Esophagus muscularis mucosa (tissue), 4 donors: Measurements from ENCODE around the gene INHBC. TPM values are rescaled to one million over a fixed set of nuclear protein-coding genes. Genes with fewer than 3 reads are reported as not detected.
A peak's percentile ranks its signal among the peaks of the same experiment; 100 is the strongest.

Experiments used
- DNase-seq: peaks from one replicate; pipeline ENCODE4 v3.0.0-alpha.2; 2017; ENCODE audit errors: extremely low spot score
- H3K27ac ChIP-seq, 4 donors: fragments of 200-600 bp; sonication (generic); replicated peaks in 1 of 4; 1 replicate in 3 of 4; 2 replicates in 1 of 4; pipeline ENCODE4 v1.5.1; 2016 to 2019; ENCODE audit warnings: mild to moderate bottlenecking in 1 of 4
- H3K27me3 ChIP-seq, 4 donors: fragments of 200-600 bp; sonication (generic); one replicate each; pipeline versions ENCODE4 v1.5.1 to v1.6.0; 2016 to 2019
- H3K36me3 ChIP-seq, 4 donors: fragments of 200-600 bp; sonication (generic); one replicate each; pipeline ENCODE4 v1.5.1; 2016 to 2019
- H3K4me1 ChIP-seq, 4 donors: fragments of 200-600 bp; sonication (generic); one replicate each; pipeline ENCODE4 v1.5.1; 2016 to 2019
- H3K4me3 ChIP-seq, 4 donors: fragments of 200-600 bp; sonication (generic); 1 replicate in 2 of 4; 2 replicates in 2 of 4; pipeline ENCODE4 v1.5.1; 2016 to 2019; ENCODE audit warnings: mild to moderate bottlenecking in 4 of 4, moderate library complexity in 1 of 4
- H3K9me3 ChIP-seq, 4 donors: fragments of 200-600 bp; sonication (generic); 1 replicate in 3 of 4; 2 replicates in 1 of 4; pipeline ENCODE4 v1.5.1; 2016 to 2019
- CTCF ChIP-seq, 3 experiments: fragments of 200-600 bp in 2 of 3; fragments of 450-650 bp in 1 of 3; sonication (generic) in 2 of 3; IDR thresholded peaks; one replicate each; pipeline ENCODE4 v1.5.1; 2017 to 2019; ENCODE audit warnings: antibody characterized with exemption in 3 of 3, mild to moderate bottlenecking in 2 of 3, moderate library complexity in 1 of 3
- EP300 ChIP-seq: sonication (generic); formaldehyde crosslinking; IDR thresholded peaks from one replicate; pipeline ENCODE4 v1.6.1; 2017; ENCODE audit warnings: antibody characterized with exemption
- POLR2A ChIP-seq: fragments of 450-650 bp; IDR thresholded peaks from one replicate; pipeline ENCODE4 v1.6.1; 2017; ENCODE audit warnings: antibody characterized with exemption, moderate library complexity, mild to moderate bottlenecking, low read depth
- POLR2AphosphoS5 ChIP-seq, 2 donors: sonication (generic); formaldehyde crosslinking; IDR thresholded peaks; one replicate each; pipeline ENCODE4 v1.6.1; 2017; ENCODE audit warnings: antibody characterized with exemption in 2 of 2
- WGBS: methylation state at CpG from one replicate; pipeline ENCODE4 v1.1.5; 2018; 5-methylcytosine and 5-hydroxymethylcytosine counted together
- intact Hi-C: fragments of 100-400 bp; cut with DNase I; formaldehyde crosslinking; loops from one replicate; pipeline ENCODE4 v1.15.1; 2023
- total RNA-seq, 4 donors: library from RNA; depleted of rRNA; stranded (reverse); fragments of >200 nt; gene quantifications; one replicate each; pipeline versions ENCODE4 v1.1.0 to v1.2.1, GENCODE V29; 2016

INHBC gene
- total RNA-seq, 4 donors from 2014 or later = not detected

- Histone ChIP-seq H3K36me3 (no peaks in the 10 kb centered on the region), H3K4me3 (no peak overlapping the region), H3K4me1 (peaks cover 12 to 18% (median 15%) of the 10 kb centered on the region in 4 donors), H3K27ac (no peak overlapping the region), H3K9me3 (no peaks in the 10 kb centered on the region), H3K27me3 (peaks cover 0 to under 1% (median 0%) of the 10 kb centered on the region in 4 donors)
- no peak for TF ChIP-seq CTCF (IDR thresholded peaks at IDR 0.05)
- TF ChIP-seq POLR2AphosphoS5 (IDR thresholded peaks at IDR 0.05) = no peak
- no peak for TF ChIP-seq POLR2A
- no peak for TF ChIP-seq EP300
- DNase-seq = no peak
- intact Hi-C loops = no loop called here
- WGBS = 100% methylated on average over 4 of the region's 7 CpGs
Measured at GRCh38 chr12:57449375-57449774, 14.8 kb downstream of the INHBC start.

- WGBS = 100% methylated on average over 3 of the region's 3 CpGs
- H3K27me3 ChIP-seq = peaks cover 0 to 7% (median 0%) of the 10 kb centered on the region in 4 donors
- no peaks in the 10 kb centered on the region for H3K9me3 ChIP-seq
- no peaks in the 10 kb centered on the region for H3K36me3 ChIP-seq
- H3K4me1 ChIP-seq = peaks cover 12 to 18% (median 15%) of the 10 kb centered on the region in 4 donors
- no peak for TF ChIP-seq POLR2AphosphoS5 (IDR thresholded peaks at IDR 0.05)
- intact Hi-C loops = loop anchor here (2.0 kb wide), 1 partner anchor 139 kb away; no protein-coding TSS in a partner anchor
- H3K4me3 ChIP-seq = no peak overlapping the region
- H3K27ac ChIP-seq = no peak overlapping the region
- no peak for DNase-seq
Measured at GRCh38 chr12:57450057-57450456, 15.5 kb downstream of the INHBC start.

- DNase-seq = no peak
- H3K27ac ChIP-seq = no peak overlapping the region
- 83% methylated on average over 6 of the region's 6 CpGs for WGBS
Measured at GRCh38 chr12:57451233-57451778, 16.7 kb downstream of the INHBC start.

GRCh38 chr12:57452181-57452936, 17.8 kb downstream of the INHBC start:
- Histone ChIP-seq H3K27me3 (peaks cover 0 to 15% (median 0%) of the 10 kb centered on the region in 4 donors), H3K4me1 (peaks cover 12 to 18% (median 15%) of the 10 kb centered on the region in 4 donors), H3K36me3 (no peaks in the 10 kb centered on the region), H3K9me3 (no peaks in the 10 kb centered on the region), H3K4me3 (no peak overlapping the region), H3K27ac (peak overlapping the region; percentile 22 to 62 (median 57))
- intact Hi-C loops = loop anchor here (2.0 kb wide), 1 partner anchor 188 kb away; no protein-coding TSS in a partner anchor
- DNase-seq = no peak
- WGBS = 15% methylated on average over 9 of the region's 9 CpGs
- no peak for TF ChIP-seq CTCF (IDR thresholded peaks at IDR 0.05)
- TF ChIP-seq POLR2AphosphoS5 (IDR thresholded peaks at IDR 0.05) = peak; percentile 45 to 49

More at GRCh38 chr12:57451233-57451778, 16.7 kb downstream of the INHBC start:
- Histone ChIP-seq H3K27me3 (peaks cover 0 to 15% (median 0%) of the 10 kb centered on the region in 4 donors), H3K9me3 (no peaks in the 10 kb centered on the region), H3K4me1 (peaks cover 12 to 18% (median 15%) of the 10 kb centered on the region in 4 donors), H3K4me3 (no peak overlapping the region), H3K36me3 (no peaks in the 10 kb centered on the region)
- TF ChIP-seq EP300 = no peak
- TF ChIP-seq POLR2A = no peak
- intact Hi-C loops = loop anchor here (2.0 kb wide), 1 partner anchor 141 kb away; no protein-coding TSS in a partner anchor

- intact Hi-C loops = loop anchor here (2.0 kb wide), 1 partner anchor 188 kb away; no protein-coding TSS in a partner anchor
- WGBS = 34% methylated on average over 5 of the region's 7 CpGs
- Histone ChIP-seq H3K4me3 (no peak overlapping the region), H3K36me3 (no peaks in the 10 kb centered on the region), H3K9me3 (no peaks in the 10 kb centered on the region), H3K4me1 (peaks cover 12 to 18% (median 15%) of the 10 kb centered on the region in 4 donors), H3K27ac (peak overlapping the region in 2 of 4 donors; percentile 57 to 62), H3K27me3 (peaks cover 0 to 15% (median 0%) of the 10 kb centered on the region in 4 donors)
- TF ChIP-seq POLR2AphosphoS5 (IDR thresholded peaks at IDR 0.05) = no peak
- TF ChIP-seq CTCF (IDR thresholded peaks at IDR 0.05) = peak; percentile 91 to 97 (median 93)
- no peak for TF ChIP-seq EP300
- no peak for TF ChIP-seq POLR2A
- no peak for DNase-seq
Measured at GRCh38 chr12:57452937-57453509, 18.4 kb downstream of the INHBC start.
